Smooth muscle cell of bladder (primary cell): ENCODE results near the gene IAH1. TPM values are rescaled to one million over a fixed set of nuclear protein-coding genes. Genes with fewer than 3 reads are reported as not detected.

ENCODE experiments used
- total RNA-seq: library from RNA; depleted of rRNA; stranded (reverse); fragments of >200 nt; gene quantifications from 2 replicates; pipeline ENCODE4 v1.2.3, GENCODE V29; 2014

Gene IAH1
- total RNA-seq, result 85.1 and 90.5 TPM in 2 replicates

DNA sequence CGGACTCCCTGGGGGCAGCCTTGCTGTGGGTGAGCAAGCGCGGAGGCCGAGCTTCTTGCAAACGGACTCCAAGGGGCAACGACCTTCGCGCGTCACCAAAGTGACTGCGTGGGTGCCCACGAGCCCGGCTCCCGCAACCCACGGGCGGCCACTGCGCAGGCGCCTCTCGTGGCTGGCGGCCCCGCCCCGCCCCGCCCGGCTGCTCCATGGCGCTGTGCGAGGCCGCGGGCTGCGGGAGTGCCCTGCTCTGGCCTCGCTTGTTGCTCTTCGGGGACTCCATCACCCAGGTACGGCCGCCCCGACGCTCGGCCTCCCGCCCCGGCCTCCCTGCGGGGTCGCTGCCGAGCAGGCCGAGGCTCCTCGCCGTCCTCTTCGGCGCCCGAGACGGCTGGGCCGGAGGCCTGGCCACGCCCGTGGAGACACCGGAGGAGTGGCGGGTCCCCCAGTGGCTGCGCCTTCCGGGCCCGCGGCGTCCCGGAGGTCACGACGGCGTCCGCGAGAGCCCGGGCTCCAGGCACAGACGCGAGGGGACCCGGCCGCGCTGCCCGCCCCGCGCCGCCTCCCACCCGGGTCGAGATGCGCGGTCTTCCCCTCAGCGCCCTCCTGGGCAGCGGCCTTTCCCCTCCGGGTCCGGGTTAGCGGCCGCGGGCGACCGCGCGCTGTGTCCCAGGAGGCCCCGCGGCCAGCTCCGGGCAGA, at the start of gene IAH1:
TSS of gene IAH1 (plus strand) at position 191 of the 697 bp plus-strand sequence. CDS start at position 207, 16 bp downstream.

Other genes with a start within 250 kb of the IAH1 start
- gene ITGB1BP1, start 51.0 kb upstream of the IAH1 start, total RNA-seq, result 33.7 and 56.9 TPM in 2 replicates
- gene CPSF3, start 50.9 kb upstream of the IAH1 start, total RNA-seq, result 45.2 and 49.5 TPM in 2 replicates
- 54.3 and 58.5 TPM in 2 replicates for gene ADAM17, start 81.3 kb downstream of the IAH1 start, total RNA-seq
- gene YWHAQ, start 156.4 kb downstream of the IAH1 start, total RNA-seq, result 238 and 244 TPM in 2 replicates